MM.1S (cell line): ENCODE measurements around the gene EZH1.

Source experiments
- DNase-seq: peaks from one replicate; pipeline ENCODE4 v3.0.0-alpha.2; 2015
- H2AFZ ChIP-seq: fragments of 300-600 bp; sonication (generic); 2 replicates; pipeline ENCODE4 v1.6.0; 2016; ENCODE audit warnings: antibody characterized with exemption, low read length
- H3F3A ChIP-seq: fragments of 300-600 bp; sonication (generic); 2 replicates; pipeline ENCODE4 v1.6.1; 2016; ENCODE audit warnings: mild to moderate bottlenecking, antibody characterized with exemption, low read length, moderate library complexity, mixed read lengths; ENCODE audit not compliant: insufficient read depth
- H3K27ac ChIP-seq: fragments of 300-600 bp; sonication (generic); 2 replicates; pipeline ENCODE4 v1.5.1; 2016; ENCODE audit warnings: mild to moderate bottlenecking, low read length
- H3K27me3 ChIP-seq: fragments of 300-600 bp; sonication (generic); replicated peaks from 2 replicates; pipeline ENCODE4 v1.6.0; 2016; ENCODE audit warnings: low read length; ENCODE audit not compliant: insufficient read depth
- H3K36me3 ChIP-seq: fragments of 300-600 bp; sonication (generic); replicated peaks from 2 replicates; pipeline ENCODE4 v1.6.1; 2016; ENCODE audit warnings: mild to moderate bottlenecking, low read length, mixed read lengths; ENCODE audit not compliant: insufficient read depth
- H3K4me1 ChIP-seq: fragments of 300-600 bp; sonication (generic); 2 replicates; pipeline ENCODE4 v1.6.1; 2016; ENCODE audit warnings: low read length, mixed read lengths
- H3K4me2 ChIP-seq: fragments of 300-600 bp; sonication (generic); 2 replicates; pipeline ENCODE4 v1.6.0; 2016; ENCODE audit warnings: low read depth, low read length
- H3K4me3 ChIP-seq: fragments of 300-600 bp; sonication (generic); 2 replicates; pipeline ENCODE4 v1.5.1; 2016; ENCODE audit warnings: low read length, mixed read lengths
- H3K79me2 ChIP-seq: fragments of 300-600 bp; sonication (generic); 2 replicates; pipeline ENCODE4 v1.6.1; 2016; ENCODE audit warnings: mixed run types, low read length, mixed read lengths
- H3K9ac ChIP-seq: fragments of 300-600 bp; sonication (generic); 2 replicates; pipeline ENCODE4 v1.6.1; 2016; ENCODE audit warnings: low read length, mixed read lengths
- H3K9me2 ChIP-seq: fragments of 300-600 bp; sonication (generic); replicated peaks from 2 replicates; pipeline ENCODE4 v1.6.1; 2016; ENCODE audit warnings: mild to moderate bottlenecking, low read length, mixed read lengths; ENCODE audit not compliant: insufficient read depth
- H3K9me3 ChIP-seq: fragments of 300-600 bp; sonication (generic); replicated peaks from 2 replicates; pipeline ENCODE4 v1.6.1; 2016; ENCODE audit warnings: mild to moderate bottlenecking, low read length, mixed read lengths; ENCODE audit not compliant: insufficient read depth
- H4K20me1 ChIP-seq: fragments of 300-600 bp; sonication (generic); 2 replicates; pipeline ENCODE4 v1.6.1; 2016; ENCODE audit warnings: mild to moderate bottlenecking, low read length, moderate library complexity, mixed read lengths; ENCODE audit not compliant: insufficient read depth
- EZH2 ChIP-seq: fragments of 300-600 bp; sonication (generic); optimal IDR thresholded peaks from 2 replicates; pipeline ENCODE3; 2017; ENCODE audit warnings: low read depth, mild to moderate bottlenecking, antibody characterized with exemption, low read length, mixed read lengths
- EZH2phosphoT487 ChIP-seq: fragments of 300-600 bp; sonication (generic); IDR thresholded peaks from 2 replicates; pipeline ENCODE4 v1.6.1; 2018; ENCODE audit warnings: antibody characterized with exemption, low read length
- TF ChIP-seq, protein P1 (sequence below): fragments of 300-600 bp; sonication (generic); IDR thresholded peaks from 2 replicates; pipeline ENCODE4 v1.5.1; 2016; ENCODE audit warnings: antibody characterized with exemption, low read length, mixed read lengths

Gene EZH1

GRCh38 chr17:42787266-42787665, 42.4 kb upstream of the EZH1 start:
- no peak for DNase-seq
- no peaks in the 10 kb centered on the region for H3K9me3 ChIP-seq
- no peak overlapping the region for H3K4me2 ChIP-seq
- no peaks in the 10 kb centered on the region for H3K36me3 ChIP-seq
- no peaks in the 10 kb centered on the region for H4K20me1 ChIP-seq
- no peak overlapping the region for H3K9ac ChIP-seq
- H3K4me3 ChIP-seq: no peak overlapping the region
- no peak overlapping the region for H2AFZ ChIP-seq
- H3F3A ChIP-seq: no peaks in the 10 kb centered on the region
- no peak overlapping the region for H3K27ac ChIP-seq
- peaks cover 63% of the 10 kb centered on the region for H3K27me3 ChIP-seq
- H3K4me1 ChIP-seq: no peaks in the 10 kb centered on the region
- TF ChIP-seq, protein P1, sequence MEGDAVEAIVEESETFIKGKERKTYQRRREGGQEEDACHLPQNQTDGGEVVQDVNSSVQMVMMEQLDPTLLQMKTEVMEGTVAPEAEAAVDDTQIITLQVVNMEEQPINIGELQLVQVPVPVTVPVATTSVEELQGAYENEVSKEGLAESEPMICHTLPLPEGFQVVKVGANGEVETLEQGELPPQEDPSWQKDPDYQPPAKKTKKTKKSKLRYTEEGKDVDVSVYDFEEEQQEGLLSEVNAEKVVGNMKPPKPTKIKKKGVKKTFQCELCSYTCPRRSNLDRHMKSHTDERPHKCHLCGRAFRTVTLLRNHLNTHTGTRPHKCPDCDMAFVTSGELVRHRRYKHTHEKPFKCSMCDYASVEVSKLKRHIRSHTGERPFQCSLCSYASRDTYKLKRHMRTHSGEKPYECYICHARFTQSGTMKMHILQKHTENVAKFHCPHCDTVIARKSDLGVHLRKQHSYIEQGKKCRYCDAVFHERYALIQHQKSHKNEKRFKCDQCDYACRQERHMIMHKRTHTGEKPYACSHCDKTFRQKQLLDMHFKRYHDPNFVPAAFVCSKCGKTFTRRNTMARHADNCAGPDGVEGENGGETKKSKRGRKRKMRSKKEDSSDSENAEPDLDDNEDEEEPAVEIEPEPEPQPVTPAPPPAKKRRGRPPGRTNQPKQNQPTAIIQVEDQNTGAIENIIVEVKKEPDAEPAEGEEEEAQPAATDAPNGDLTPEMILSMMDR: no peak
- TF ChIP-seq EZH2phosphoT487 (no peak), EZH2 (no peak)
- no peaks in the 10 kb centered on the region for H3K79me2 ChIP-seq
- H3K9me2 ChIP-seq: no peaks in the 10 kb centered on the region

DNA sequence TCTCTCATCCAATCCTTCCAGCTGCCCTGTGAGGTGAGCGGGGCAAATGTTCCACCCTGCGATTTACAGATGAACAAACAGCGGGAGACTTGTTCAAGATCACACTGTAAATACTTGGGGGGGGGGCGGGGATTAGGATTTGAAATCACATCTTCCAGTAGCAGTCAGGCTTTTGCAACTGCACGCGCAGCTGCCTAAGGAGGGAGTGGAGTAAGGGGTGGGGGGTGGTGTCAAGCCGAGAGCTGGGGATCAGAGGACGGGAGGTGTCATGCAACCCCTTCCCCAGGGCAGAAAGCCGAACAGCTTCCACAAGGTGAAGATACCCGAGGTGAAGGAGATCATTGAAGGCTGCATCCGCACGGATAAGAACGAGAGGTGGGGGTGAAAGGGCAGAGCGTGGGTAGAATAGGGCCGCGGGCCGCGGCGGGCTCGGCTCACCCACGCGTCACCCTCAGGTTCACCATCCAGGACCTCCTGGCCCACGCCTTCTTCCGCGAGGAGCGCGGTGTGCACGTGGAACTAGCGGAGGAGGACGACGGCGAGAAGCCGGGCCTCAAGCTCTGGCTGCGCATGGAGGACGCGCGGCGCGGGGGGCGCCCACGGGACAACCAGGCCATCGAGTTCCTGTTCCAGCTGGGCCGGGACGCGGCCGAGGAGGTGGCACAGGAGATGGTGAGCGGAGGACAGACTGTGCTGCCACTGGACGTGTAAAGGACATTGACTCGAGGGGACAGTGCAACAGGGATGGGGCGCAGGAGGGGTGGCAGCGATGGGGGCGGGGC, 40.2 kb upstream of the EZH1 start:
- H3K9ac ChIP-seq: no peak overlapping the region
- no peaks in the 10 kb centered on the region for H3K79me2 ChIP-seq
- H2AFZ ChIP-seq: no peak overlapping the region
- no peak for DNase-seq
- no peaks in the 10 kb centered on the region for H3K9me2 ChIP-seq
- no peaks in the 10 kb centered on the region for H3K4me1 ChIP-seq
- H3K4me2 ChIP-seq: no peak overlapping the region
- H3K9me3 ChIP-seq: no peaks in the 10 kb centered on the region
- H3K36me3 ChIP-seq: no peaks in the 10 kb centered on the region
- no peaks in the 10 kb centered on the region for H4K20me1 ChIP-seq
- H3F3A ChIP-seq: no peaks in the 10 kb centered on the region
- no peak for TF ChIP-seq EZH2
- H3K27me3 ChIP-seq: peaks cover 79% of the 10 kb centered on the region
- H3K4me3 ChIP-seq: no peak overlapping the region
- H3K27ac ChIP-seq: no peak overlapping the region

GRCh38 chr17:42784409-42784808, 39.6 kb upstream of the EZH1 start:
- DNase-seq: no peak
- Histone ChIP-seq H3K9me2 (no peaks in the 10 kb centered on the region), H3K4me3 (no peak overlapping the region), H3K27me3 (peaks cover 79% of the 10 kb centered on the region), H3K36me3 (no peaks in the 10 kb centered on the region), H3K9me3 (no peaks in the 10 kb centered on the region), H3K27ac (no peak overlapping the region), H2AFZ (no peak overlapping the region), H3K79me2 (no peaks in the 10 kb centered on the region), H4K20me1 (no peaks in the 10 kb centered on the region), H3K4me1 (no peaks in the 10 kb centered on the region), H3K9ac (no peak overlapping the region), H3K4me2 (no peak overlapping the region), H3F3A (no peaks in the 10 kb centered on the region)
- TF ChIP-seq EZH2: no peak
- TF ChIP-seq, protein P1: no peak
- TF ChIP-seq EZH2phosphoT487: no peak

DNA sequence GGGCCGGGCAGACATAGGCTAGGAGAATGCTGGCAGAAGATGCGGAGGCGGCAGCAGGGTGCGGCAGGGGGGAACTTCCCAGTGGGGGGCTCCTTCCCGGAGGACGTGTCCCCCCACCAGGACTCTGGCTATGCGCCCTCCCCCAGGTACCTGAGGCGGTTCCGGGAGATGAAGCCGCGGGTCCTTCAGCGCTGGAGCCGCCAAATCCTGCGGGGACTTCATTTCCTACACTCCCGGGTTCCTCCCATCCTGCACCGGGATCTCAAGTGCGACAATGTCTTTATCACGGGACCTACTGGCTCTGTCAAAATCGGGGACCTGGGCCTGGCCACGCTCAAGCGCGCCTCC, 38.9 kb upstream of the EZH1 start:
- Histone ChIP-seq H3K9me2 (no peaks in the 10 kb centered on the region), H3K36me3 (no peaks in the 10 kb centered on the region), H3K4me3 (no peak overlapping the region), H3K4me2 (no peak overlapping the region), H3F3A (no peaks in the 10 kb centered on the region), H3K9ac (no peak overlapping the region), H4K20me1 (no peaks in the 10 kb centered on the region), H2AFZ (no peak overlapping the region), H3K27me3 (peaks cover 79% of the 10 kb centered on the region), H3K27ac (no peak overlapping the region), H3K4me1 (no peaks in the 10 kb centered on the region), H3K79me2 (no peaks in the 10 kb centered on the region), H3K9me3 (no peaks in the 10 kb centered on the region)
- DNase-seq: no peak
- TF ChIP-seq EZH2: no peak
